Ovary (tissue), 3 donors: ENCODE data around the gene INPP4A.

Experiments
- CTCF ChIP-seq, 3 donors: fragments of 450-650 bp in 2 of 3; fragments of 200-600 bp in 1 of 3; IDR thresholded peaks; one replicate each; pipeline versions ENCODE4 v1.5.1 to v1.8.0; 2016 to 2022; ENCODE audit warnings: antibody characterized with exemption in 3 of 3, mild to moderate bottlenecking in 1 of 3
- EP300 ChIP-seq: sonication (generic); formaldehyde crosslinking; IDR thresholded peaks from one replicate; pipeline ENCODE4 v1.6.1; 2017; ENCODE audit warnings: antibody characterized with exemption
- donor health status: DM: no; HTN: no; CAD: no.

GRCh38 chr2:98438190-98439133 is 6.2 kb upstream of the INPP4A start:
- TF ChIP-seq CTCF (IDR thresholded peaks at IDR 0.05) (no peak), EP300 (no peak)
